GM10266 (cell line): ENCODE results near the gene RALGAPB.

Experiments
- DNase-seq: peaks from one replicate; pipeline ENCODE4 v3.0.0; 2012; ENCODE audit errors: extremely low spot score
- TF ChIP-seq, protein P1 (sequence below): IDR thresholded peaks from 2 replicates; pipeline ENCODE4 v1.5.1; 2012; ENCODE audit warnings: mild to moderate bottlenecking, low read depth; ENCODE audit not compliant: control insufficient read depth, insufficient read depth; ENCODE audit errors: missing control alignments

RALGAPB gene

GRCh38 chr20:38550274-38550673, 77.6 kb downstream of the RALGAPB start:
- TF ChIP-seq, protein P1, sequence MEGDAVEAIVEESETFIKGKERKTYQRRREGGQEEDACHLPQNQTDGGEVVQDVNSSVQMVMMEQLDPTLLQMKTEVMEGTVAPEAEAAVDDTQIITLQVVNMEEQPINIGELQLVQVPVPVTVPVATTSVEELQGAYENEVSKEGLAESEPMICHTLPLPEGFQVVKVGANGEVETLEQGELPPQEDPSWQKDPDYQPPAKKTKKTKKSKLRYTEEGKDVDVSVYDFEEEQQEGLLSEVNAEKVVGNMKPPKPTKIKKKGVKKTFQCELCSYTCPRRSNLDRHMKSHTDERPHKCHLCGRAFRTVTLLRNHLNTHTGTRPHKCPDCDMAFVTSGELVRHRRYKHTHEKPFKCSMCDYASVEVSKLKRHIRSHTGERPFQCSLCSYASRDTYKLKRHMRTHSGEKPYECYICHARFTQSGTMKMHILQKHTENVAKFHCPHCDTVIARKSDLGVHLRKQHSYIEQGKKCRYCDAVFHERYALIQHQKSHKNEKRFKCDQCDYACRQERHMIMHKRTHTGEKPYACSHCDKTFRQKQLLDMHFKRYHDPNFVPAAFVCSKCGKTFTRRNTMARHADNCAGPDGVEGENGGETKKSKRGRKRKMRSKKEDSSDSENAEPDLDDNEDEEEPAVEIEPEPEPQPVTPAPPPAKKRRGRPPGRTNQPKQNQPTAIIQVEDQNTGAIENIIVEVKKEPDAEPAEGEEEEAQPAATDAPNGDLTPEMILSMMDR, result peak; percentile 4
- no peak for DNase-seq

DNA sequence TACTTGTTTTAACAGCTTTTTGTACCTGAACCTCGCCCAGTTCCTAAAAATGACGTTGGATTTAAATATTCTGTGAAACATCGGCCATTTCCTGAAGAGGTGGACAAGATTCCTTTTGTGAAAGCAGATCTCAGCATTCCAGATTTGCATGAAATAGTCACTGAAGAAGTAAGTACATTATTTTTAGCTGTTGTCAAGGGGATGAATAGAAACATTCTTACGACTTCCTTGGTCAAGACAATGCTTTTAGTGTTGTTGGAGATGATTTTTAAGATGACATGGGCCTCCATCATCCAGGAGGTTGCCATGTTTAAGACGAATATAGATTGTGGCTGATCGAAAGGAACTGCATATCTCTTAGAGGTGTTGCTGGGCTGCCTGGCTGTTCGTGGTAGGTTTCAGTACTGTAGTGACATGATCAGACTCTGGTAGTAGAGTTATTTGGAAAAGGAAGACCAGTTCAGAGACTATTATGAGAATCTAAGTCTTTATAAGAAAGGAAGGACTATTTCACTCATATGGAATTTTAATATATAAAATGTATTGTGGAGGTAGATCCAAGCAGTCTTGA, 78.5 kb downstream of the RALGAPB start:
- no peak for DNase-seq
- TF ChIP-seq, protein P1, result no peak

GRCh38 chr20:38554986-38555385, 82.3 kb downstream of the RALGAPB start:
- TF ChIP-seq, protein P1, result no peak
- no peak for DNase-seq

DNA sequence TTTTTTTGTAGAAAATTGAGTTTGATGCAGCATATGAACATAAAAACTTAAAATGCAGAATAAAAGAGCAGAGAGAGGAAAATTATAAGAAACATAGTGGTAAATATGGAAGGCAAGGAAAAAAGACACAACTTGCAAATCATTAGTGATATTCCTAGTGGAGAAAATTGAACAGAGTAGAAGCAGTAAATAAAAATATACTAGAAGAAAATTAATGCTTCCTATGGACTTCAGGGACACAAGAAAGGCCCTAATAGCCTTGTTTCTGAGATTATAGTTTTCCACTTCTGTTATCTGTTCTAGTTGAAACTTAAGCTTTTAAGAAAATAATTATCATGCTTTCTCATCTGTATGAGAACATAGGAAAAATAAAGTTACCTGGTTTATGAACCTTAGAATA, 82.8 kb downstream of the RALGAPB start:
- TF ChIP-seq, protein P1, result no peak
- DNase-seq, result no peak

GRCh38 chr20:38557174-38557573, 84.5 kb downstream of the RALGAPB start:
- TF ChIP-seq, protein P1, result no peak
- DNase-seq, result no peak

GRCh38 chr20:38558596-38559360, 86.1 kb downstream of the RALGAPB start:
- no peak for DNase-seq
- TF ChIP-seq, protein P1, result no peak

GRCh38 chr20:38559764-38560163, 87.1 kb downstream of the RALGAPB start:
- TF ChIP-seq, protein P1, result no peak
- DNase-seq, result no peak
